Amygdala (tissue), 56 donors: ENCODE measurements around the gene PARD6G.

Experiments
- DNase-seq, 56 donors: peaks; one replicate each; lab custom pipeline; 2025; lab: John Stamatoyannopoulos, UW

Gene PARD6G

GRCh38 chr18:80124131-80124530 lies 123.2 kb downstream of the PARD6G start:
- no peak for DNase-seq

DNA sequence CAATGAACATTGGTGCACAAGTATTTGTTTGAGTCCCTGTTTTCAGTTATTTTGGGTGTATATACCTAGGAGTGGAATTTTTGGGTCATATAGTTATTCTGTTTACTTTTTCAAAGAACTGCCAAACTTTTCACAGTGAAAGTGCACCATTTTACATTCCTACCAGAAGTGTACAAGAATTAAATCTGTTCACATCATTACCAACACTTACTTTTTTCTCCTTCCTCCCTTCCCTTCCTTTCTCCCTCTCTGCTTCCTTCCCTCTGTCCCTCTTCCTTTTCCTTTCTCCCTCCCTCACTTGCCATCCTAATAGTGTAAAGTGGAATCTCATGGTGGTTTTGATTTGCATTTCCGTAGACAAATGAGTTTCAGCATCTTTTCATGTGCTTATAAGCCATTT lies 126.4 kb downstream of the PARD6G start:
- no peak for DNase-seq

DNA sequence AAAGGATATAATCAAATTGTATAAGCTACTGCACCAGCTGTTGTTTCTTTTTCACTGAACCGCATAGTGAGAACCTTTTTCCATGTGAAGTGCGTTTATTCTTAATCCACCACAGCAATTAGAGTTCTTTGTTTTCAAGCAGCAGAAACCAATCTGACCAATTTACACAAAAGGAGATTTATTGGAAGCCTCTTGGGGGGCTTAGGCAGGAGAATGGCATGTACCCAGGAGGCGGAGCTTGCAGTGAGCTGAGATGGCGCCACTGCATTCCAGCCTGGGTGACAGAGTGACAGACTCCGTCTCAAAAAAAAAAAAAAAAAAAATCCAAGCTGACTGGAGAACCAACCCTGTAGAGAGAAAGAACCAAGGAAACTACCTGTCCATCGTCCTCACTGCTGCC lies 128.2 kb downstream of the PARD6G start:
- DNase-seq = no peak

GRCh38 chr18:80115035-80115434 lies 132.3 kb downstream of the PARD6G start:
- DNase-seq = no peak

DNA sequence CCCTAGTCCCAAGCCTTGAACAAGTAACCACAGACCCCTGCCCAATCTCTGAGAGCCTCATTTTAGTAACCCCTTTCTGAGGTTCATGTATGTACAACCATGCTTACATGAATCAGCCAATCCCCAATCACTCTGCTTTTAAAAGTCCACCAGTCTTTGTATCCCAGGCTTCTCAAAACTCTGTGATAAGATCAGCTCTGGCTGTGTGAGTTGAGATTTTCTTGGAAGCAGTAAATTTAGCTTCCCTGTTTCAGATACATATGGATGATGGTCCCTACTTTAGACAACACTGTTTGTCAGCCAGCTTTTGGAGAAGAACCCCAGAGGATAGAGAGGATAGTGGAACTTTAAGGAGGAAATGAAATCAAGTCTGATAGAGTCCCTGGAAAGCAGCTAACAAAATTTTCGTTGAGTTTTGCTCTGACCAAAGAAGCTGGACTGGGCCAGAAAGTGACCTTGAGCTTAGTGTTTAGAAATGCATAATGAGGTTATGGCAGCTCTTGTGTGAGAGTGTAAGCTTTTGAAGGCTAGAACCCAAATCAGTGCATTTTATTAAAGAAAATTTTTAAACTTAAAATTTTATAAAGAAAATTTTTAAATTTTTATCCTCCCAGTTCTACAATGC lies 134.6 kb downstream of the PARD6G start:
- no peak for DNase-seq

- peak in 22 of 56 donors; percentile 18 to 63 (median 42) for DNase-seq
Measured at GRCh38 chr18:80109676-80110078, 137.6 kb downstream of the PARD6G start.

- peak; percentile 14 to 98 (median 82) for DNase-seq
Measured at GRCh38 chr18:80108739-80109675, 138.3 kb downstream of the PARD6G start, which contains the start of gene ADNP2. TSS of gene ADNP2 (plus strand) at chr18:80109262. CDS start at chr18:80117543, 8,281 bp downstream.

- DNase-seq = no peak
Measured at GRCh38 chr18:80108121-80108536, 139.2 kb downstream of the PARD6G start.

GRCh38 chr18:80107426-80107825 lies 139.9 kb downstream of the PARD6G start:
- DNase-seq = no peak
